ENCODE data around the gene TEPSIN.
A peak's percentile ranks its signal among the peaks of the same experiment; 100 is the strongest.

The TEPSIN gene

DNA sequence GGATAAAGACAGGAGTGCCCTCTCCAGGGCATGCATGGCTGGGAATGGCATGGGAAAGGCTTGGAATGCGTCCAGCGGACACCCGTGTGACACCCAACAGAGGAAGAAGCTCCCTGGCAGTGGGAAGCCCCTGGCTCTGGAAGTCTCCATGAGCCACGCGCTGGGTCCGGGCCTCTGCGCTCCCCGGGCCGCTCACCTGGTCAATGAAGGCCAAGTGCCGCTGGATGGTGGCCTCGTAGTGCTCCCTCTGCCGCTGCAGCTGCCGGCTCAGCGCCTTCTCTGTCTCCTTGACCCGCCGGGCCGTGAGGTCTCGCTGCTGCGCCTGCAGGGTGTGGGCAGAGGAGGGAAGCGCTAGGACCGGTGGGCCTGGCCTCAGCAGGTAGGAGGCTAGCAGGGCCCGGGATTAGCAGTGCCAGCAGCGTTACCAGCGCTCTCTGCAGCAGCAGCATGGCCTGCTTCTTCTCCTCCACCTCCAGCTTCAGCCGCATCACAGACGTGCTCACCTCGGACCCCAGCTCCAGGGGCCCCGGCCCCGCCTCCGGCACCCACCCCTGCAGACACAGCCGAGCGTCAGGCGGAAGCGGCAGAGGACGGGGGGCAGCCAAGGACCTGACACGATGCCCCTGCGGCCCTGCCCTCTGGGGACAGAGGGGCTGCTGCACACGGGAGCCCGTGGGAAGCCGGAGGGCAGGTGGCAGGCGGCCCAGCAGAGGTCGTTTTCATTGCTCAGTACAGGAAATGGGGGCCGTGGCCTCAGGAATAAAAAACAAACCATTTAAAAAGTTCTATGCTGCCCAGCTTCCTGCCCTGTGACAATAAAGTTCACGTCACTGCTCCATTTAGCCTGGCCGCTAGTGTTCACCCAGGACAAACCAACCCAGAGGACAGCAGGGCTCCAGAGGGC, 42.1 kb downstream of the TEPSIN start:
- no peak for DNase-seq

DNA sequence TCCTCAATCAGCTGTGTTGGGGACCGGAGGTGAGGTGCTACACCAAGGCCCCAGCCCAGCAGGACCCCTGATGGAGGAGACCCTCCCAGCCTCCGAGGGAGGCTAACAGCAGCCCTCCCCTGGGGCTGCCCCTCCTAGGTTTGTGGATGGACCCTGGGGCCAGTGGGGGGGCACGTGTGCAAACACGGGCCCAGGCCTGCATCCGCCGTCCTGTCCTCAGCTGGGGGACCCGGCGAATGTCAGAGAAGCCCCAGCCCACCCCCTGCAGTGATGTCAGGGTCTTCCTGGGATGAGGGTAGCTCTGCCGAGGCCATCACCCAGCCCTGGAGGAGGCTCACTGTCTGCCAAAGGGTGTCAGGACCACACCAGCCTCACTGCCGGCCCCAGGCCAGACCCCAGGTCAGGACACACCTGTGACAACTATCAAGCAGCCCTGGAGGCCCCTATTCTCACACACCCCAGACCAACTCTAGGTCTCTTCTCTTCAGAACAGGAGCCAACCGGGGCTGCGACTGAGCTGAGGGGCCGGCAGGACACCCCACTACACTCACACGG, 42.8 kb downstream of the TEPSIN start:
- DNase-seq, result no peak

DNA sequence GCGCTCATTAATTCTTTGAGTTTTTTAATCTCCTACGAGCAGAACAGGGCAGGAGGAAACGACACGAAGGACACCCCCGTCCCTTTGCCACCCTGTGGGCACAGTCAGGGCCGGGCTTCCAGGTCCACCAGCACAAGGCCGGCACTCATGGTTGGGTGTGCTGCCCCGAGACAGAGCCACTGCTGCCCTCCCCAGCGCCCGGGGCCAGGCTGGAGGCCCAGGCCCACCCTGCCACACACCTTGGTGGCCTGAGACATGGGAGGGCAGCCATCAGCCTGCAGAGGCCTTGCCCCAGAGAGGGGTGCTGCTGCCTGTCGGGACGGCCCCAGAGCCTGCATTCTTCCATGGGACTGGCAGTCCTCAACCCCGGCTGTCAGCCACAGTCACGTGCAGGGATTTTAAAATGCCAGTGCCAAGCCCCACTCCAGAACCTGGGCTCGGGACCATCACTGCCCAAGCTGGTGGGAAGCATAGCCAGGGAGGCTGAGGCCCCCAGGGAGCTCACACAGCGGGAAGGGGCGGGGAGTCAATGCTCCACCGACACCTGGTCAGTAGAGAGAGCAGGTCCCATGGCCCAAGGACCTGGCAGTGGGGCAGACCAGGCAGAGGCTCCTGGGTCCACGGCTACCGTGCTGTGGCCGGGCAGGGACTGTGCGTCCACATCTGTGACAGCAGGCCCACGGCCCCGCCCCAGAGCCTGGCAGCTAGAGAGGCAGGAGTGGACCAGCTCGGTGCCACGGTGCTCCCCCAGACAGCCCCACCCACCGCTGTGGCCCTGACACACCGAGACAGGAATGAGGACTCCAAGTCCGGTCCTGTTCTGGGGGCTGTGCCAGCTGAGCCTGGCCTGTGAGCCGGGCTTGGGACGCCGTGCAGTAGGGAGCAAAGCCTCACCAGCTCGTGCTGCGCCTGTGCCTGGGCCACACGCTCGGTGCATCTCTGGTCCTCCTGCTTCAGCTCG, 43.6 kb downstream of the TEPSIN start:
- no peak for DNase-seq

DNA sequence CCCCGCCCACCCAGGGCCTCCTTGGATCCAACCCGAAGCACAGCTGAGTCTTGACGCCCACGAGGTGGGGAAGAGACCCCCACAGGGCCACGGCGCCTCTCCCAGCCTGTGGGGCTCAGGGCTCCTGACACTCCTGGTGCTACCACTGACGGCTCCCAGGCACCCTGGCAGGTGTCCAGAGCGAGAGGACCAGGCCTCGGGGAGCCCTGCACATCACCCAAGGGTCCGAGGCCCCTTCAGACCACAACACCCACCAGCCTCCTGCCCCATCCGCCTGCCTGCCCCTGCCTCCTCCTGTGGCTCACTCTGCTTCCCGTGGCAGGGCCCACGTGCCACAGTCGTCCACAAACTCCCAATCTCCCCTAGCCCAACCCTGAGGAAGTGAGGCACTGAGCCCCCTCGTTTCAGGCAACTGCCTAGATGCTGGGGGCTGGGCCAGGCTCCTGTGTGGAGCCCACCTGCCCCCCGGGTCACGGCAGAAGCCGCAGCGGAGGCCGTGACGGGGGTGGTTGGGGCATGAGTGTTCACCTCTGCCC, 44.6 kb downstream of the TEPSIN start:
- no peak for DNase-seq

DNA sequence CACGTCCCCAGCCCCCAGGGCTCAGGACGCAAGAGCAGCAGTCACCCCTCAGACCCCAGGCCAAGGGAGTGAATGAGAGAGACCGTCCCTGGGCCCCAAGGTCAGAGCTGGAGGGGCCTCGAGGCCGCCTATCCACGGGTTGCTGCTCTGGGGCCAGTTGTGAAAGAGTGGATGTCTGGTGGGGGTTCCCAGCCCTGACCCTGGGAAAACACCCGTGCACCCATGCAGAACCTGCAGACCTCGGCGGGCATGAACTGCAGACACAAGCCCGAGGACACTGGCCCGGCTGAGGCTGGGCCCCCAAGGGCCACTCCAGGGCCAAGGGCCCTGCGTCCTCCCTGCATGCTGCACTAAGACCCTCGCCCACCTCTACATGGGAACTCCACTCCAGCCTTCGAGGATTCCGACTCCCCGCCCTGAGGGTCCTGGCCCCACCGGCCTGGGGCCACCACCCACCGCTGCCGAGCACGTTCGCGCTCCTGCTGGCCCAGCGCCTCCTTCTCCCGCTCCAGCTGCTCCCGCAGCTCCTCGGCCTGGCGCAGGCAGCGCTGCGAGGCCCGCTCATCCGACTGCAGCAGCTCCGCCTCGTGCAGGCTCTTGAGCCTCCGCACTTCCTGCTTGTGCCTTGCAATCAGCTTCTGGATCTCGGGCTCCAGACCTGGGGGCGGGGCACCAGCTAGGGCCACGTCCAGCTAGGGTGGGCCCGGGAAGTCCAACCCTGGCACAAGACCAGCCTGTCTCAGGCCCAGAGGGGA, 45.2 kb downstream of the TEPSIN start:
- DNase-seq, result no peak

DNA sequence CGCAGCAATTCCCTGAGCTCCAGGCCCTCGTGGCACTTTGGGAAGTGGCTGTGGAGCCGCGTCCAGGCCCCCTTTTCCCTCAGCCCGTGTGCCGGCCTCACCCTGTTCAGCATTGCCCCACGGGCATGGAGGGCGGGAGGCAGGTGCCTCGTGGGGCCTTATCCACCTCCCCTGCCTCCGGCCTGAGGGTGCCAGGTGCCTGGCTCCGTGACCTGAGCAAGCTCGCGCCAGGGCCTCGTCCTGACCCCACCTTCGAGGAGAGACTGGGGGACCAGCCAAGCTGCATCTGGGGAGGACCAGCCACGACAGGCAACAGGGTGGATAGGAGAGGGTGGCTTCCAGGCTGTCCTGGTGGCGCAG, 45.8 kb downstream of the TEPSIN start:
- no peak for DNase-seq

DNA sequence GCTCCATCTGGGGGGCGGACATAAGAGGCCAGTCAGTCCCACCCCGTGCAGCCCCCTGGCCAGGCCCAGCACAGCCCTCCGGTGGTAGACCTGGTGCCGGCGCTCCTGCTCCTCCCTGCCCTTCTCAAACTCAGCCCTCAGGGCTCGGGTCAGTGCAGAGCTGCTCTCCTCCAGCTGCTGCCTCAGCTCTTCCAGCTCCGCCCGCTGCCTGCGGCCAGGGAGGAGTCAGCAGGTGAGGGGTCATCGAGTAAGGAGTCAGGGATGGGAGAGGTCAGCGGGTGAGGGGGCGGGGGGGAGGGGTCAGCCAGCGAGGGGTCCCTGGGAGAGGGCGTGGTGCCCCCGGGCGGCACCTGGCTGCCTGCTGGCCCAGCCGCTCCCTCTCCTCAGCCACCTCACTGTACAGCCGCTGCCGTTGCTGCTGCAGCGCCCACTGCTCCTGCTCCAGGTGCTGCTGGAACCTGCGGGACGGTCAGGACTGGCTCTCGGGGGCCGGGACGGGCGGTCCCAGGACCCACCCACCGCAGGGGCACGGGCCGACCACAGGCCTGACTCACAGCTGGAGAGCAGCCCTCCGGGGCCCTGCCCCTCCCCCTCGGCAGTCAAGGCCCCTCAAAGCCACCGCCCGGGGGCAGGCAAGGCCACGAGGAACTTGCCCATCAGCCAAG, 46.3 kb downstream of the TEPSIN start:
- DNase-seq, result no peak

DNA sequence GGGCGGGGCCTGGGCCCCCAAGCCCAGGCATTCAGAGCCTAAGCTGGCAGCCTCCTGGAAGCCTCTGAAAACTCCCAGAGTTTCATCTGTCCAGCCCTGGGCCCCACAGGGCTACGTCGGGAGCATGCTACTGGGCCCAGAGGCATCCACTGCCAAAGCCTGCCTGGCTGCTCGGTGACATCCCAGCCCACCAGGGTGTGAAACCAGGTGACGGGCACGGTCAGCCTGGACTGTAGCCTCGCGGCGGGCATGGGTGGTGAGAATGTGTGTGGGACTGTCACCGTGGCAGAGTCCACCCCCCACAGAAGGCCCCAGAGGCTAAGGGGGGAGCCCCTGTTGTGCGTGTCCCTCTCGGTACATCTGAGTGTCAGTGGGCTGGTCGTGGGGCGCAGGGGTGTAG, 47.2 kb downstream of the TEPSIN start:
- DNase-seq, result no peak

DNA sequence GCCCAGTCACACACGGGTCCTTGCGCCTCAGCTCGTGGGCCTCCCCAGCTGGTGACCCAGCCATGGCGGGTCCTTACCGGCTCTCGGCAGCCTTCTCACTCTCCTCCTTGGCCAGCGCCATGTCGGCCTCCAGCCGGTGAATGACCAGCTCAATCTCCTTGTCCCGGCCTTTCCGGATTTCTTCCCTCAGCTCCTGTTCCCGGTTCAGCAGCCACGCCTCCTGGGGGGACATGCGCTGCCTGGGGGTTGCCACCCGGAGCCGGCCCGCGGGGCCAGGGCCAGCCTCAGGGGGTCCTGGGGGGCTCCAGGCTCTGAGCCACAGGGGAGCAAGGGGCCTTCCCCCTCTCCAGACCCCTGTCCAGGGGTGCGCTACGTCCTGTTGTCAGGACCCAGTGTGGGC, 47.7 kb downstream of the TEPSIN start:
- no peak for DNase-seq

DNA sequence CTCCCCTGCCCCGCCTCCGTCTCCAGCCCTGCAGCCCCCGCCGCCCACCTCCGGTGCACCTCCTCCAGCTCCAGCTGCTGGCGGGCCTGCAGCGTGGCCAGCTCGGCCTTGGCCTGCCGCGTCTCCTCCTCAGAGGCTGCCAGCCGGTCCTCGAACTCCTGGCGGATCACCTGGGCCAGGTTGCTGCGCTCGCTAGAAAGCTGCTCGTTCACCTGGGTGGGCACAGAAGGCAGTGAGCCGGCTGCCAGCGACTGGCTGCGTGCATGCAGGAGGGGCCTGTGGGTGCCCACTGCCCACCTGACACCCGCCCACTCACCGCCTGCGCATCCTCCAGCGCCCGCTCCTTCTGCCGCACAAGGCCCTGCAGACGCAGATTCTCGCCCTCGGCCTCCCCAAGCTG, 48.3 kb downstream of the TEPSIN start:
- no peak for DNase-seq

DNA sequence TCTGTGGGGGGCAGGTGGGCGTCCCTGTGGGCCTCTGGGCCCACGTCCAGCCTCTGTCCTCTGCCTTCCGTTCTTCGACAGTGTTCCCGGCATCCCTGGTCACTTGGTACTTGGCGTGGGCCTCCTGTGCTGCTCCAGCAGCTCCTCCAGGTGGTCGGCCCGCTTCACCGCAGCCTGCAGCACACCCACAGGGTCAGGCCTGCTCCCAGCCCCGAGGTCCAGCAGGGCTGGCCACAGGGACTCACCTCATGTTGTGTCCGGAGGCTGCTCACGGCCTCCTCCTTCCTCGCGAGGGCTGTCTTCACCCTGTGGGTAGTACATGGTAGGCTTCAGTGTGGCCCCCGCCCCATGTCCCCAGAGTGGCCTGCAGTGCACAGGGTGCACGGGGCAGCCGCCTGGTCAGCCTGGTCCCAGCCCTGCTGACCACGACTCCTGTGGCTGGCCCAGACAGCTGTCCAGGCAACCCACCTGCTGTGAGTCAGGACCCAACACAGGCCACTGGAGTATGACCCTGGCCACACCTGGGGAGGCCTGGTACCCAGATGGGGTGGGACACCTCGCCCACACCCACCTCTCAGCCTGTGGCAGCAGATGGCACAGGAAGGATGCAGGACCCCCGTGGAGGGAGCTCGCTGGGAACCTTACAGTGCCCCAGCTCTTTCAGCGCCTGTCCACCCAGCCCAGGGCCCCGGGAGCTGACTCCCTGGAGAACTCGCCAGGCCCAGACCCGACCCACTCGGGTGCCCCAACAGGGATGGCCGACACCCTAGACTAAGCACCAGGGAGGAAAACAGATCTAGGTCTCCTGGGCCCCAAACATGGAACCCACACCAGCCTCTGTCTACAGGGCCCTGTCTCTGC, 49.0 kb downstream of the TEPSIN start:
- DNase-seq, result no peak

DNA sequence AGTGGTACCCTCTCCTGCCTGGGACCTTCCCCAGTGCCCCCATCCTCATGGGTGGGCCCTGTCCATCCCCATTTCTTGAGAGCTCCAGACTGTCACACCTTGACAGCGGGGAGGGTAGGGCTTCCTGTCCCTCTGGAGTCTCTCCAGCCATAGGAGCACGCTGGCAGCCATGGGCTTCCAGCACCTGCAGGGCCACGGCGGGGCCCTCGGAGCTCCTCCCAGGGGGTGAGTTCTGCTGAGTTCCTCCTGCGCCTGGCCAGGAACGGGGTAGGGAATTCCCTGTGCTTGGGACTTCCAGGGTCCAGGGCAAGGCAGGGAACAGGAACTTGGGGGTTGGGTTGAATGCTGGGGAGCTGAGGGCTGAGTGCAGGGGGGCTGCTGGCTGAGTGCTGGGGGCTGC, 49.8 kb downstream of the TEPSIN start:
- DNase-seq, result no peak

DNA sequence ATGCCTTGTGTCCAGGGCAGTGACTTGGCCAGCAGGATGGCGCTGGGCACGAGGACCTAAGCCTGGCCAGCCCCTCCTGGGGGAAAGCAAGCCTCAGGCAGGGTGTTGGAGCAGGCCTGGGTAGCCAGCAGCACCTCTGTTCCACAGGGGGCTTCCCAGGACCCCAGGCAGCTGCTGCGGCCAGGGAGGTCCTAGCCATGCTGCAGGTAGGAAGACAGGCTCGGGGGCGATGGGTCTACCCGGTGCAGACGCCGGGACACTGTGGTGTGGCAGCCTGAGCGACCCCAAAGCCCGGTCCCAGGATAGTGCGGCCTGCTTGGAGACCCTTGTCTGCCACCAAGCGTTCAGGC, 50.4 kb downstream of the TEPSIN start:
- DNase-seq, result no peak

DNA sequence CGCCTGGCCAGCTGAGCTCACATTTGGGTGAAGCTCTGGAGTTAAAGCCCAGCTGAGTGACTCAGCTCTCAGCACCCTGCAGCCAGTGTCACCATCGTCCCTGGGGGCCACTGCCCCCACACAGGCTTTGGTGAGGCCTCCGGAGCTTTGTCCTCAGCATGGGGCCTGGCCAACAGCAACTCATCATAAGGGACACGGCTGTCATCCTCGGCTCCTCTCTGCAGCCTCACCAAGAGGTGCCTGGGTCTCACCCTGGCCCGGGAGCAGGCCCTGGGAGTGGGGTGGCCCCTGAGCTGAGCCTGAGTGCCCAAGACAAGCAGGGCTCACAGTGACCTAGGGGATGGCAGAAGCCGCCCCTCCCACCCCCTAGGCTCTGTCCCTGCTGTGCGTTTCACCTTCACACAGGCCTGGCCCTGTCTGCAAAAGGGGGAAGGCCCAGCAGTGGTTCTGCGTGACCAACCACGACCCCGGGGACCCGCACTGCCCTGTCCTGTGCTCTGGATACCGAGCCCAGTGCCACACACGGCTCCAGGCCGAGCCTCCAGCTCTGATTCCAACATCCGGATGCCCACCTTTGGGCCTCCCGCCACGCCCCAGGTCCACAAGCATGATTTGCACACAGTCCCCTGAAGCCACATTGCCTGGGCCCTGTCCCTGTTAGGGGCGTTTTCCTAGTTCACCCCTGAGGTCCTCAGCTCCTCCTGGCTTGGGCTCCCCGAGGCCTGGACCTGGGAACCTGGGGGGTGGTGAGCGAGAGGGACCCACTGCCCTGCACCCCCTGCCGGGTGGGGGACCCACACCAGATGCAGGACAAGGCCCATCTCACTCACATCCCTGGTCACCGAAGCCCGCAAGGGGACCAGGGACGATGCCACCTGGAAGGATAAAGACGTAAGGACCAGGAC, 51.0 kb downstream of the TEPSIN start:
- no peak for DNase-seq

DNA sequence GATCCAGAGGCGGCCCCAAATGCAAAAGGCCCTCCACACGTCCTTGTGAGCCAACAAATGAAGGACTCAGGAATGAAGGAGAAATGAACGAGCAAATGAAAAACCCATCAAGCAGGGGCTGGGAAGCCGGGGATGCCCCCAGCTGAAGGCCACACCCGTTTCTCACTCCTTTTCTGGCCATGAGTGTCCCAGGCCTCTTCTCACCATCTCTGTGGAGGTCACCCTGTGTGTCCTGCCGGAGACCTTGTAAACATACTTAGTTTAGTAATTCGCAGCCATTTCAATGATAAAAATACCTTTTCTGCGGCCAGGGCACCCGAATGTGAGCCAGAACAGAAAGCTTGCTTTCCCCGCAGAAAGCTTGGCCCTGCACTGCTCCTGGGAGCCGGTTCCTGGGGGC, 51.7 kb downstream of the TEPSIN start:
- no peak for DNase-seq

DNA sequence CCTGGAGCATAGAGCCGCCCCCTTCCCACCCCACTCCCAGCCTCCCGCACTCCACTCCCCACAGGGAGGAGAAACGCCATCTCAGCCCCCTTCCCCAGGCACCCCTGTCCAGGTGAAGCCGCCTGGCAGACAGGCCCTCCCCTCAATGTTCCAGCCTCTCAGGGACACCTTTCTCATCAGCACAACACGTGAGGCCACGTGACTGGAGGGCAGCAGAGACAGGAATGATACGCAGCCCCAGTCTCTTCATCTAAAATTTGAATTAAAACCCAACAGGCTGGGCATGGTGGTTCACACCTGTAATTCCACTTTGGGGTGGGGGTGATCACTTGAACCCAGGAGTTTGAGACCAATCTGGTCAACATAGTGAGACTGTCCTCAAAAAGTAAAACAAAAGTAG, 52.7 kb downstream of the TEPSIN start:
- no peak for DNase-seq

DNA sequence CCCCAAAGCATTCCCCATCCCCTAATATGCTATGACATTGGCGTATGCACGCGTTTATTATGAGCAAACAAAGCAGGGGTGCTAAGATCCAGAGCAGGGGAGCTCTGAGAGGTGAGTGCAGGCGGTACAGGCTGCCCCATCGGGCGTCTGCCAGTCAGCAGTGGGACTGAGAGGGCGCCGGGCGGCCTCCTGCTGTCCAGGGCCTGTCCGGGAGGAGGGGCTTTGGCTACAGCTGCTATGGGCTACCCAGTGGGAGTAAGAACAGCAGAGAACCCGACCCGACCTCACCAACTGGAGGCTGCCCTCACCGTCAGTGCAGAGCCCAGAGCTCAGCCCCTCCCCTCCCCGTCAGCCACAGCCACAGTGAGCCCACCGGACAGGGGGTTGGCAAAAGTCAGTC, 54.3 kb downstream of the TEPSIN start:
- DNase-seq, result peak; percentile 49

DNA sequence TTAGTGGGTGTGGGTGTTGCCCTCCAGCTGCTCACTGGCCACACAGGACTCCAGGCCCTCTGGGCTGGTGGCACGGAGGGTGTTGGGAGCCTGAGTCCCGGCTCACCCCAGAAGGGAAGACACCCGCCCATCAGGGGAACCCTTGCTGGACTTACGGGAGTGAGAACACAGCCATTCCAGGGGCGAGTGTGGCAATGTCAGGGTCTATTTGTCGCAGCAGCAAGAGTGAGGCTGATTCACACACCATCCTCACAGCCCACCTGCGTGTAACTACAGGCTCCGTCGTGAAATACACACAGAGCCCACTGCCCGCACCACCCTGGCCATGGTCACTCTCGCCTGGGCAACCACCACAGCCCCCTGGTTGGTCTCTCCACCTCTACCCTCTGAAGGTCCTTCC, 55.0 kb downstream of the TEPSIN start:
- no peak for DNase-seq

DNA sequence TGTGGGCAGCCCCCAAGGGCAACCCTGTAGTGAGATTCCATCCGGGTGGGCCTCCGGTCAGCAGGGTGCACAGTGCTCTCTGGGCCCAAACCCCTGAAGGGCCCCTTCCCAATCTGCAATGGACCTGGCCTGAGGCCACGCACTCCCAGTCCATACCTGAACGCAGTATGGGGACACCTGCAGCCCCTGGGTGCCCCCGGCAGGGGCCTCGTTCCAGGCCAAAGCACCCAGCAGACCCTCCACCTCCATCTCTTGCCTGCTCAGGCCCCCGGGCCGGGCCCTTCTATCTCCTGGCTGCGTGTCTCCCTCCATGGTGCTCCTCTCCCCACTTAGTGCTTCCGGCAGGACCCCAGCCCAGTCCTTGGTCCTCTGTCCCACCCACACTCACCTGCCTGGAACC, 55.5 kb downstream of the TEPSIN start:
- no peak for DNase-seq

DNA sequence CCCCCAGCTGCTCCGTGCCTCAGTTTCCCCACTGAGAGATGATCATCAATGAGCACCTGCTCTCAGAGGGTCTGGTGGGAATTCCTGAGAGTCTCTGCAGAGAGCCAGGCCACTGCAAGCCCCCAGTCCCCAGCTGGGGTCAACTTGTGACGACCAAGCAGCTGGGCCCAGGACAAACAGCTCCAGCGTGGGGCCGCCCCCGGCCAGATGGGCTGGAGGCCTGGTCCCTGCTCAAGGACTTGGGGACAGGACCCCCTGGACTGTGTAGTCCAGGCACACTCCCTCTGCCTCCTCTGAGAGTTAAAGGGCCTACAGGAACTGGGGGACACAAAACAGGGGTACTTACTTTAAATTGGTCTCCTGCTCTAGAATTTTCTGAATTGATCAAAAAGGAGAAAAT, 56.3 kb downstream of the TEPSIN start:
- DNase-seq, result no peak
